Spleen (tissue), 11 donors: ENCODE measurements around the gene CINP. TPM values are rescaled to one million over a fixed set of nuclear protein-coding genes. Genes with fewer than 3 reads are reported as not detected.
A peak's percentile ranks its signal among the peaks of the same experiment; 100 is the strongest.

Source experiments
- DNase-seq: peaks from one replicate; pipeline ENCODE4 v3.0.0-alpha.2; 2020
- H3K27ac ChIP-seq, 8 donors: fragments of 200-600 bp; sonication (generic) in 7 of 8; 1 replicate in 4 of 8; 2 replicates in 4 of 8; pipeline versions ENCODE4 v1.5.0 to v1.8.0; 2016 to 2021; ENCODE audit warnings: inconsistent platforms in 4 of 8, mild to moderate bottlenecking in 4 of 8, moderate library complexity in 1 of 8
- H3K27me3 ChIP-seq, 7 donors: fragments of 200-600 bp; sonication (generic) in 6 of 7; replicated peaks in 1 of 7; 1 replicate in 4 of 7; 2 replicates in 3 of 7; pipeline versions ENCODE4 v1.5.0 to v1.8.0; 2016 to 2021; ENCODE audit warnings: inconsistent platforms in 3 of 7, mild to moderate bottlenecking in 1 of 7
- H3K36me3 ChIP-seq, 6 donors: fragments of 200-600 bp; sonication (generic) in 5 of 6; 1 replicate in 4 of 6; 2 replicates in 2 of 6; pipeline versions ENCODE4 v1.5.0 to v1.8.0; 2016 to 2021; ENCODE audit warnings: inconsistent platforms in 2 of 6
- H3K4me1 ChIP-seq, 6 donors: fragments of 200-600 bp; sonication (generic) in 5 of 6; 1 replicate in 3 of 6; 2 replicates in 3 of 6; pipeline versions ENCODE4 v1.5.0 to v1.8.0; 2016 to 2021; ENCODE audit warnings: inconsistent platforms in 3 of 6
- H3K4me3 ChIP-seq, 8 donors: fragments of 200-600 bp; sonication (generic) in 7 of 8; 1 replicate in 4 of 8; 2 replicates in 4 of 8; pipeline versions ENCODE4 v1.5.0 to v1.8.0; 2016 to 2021; ENCODE audit warnings: inconsistent platforms in 4 of 8, mild to moderate bottlenecking in 4 of 8, moderate library complexity in 2 of 8
- H3K9me3 ChIP-seq, 8 donors: fragments of 200-600 bp; sonication (generic) in 7 of 8; 1 replicate in 4 of 8; 2 replicates in 4 of 8; pipeline versions ENCODE4 v1.5.0 to v1.8.0; 2016 to 2021; ENCODE audit warnings: inconsistent platforms in 4 of 8
- POLR2A ChIP-seq, 3 donors: fragments of 450-650 bp; IDR thresholded peaks; one replicate each; pipeline ENCODE4 v1.5.1; 2017; ENCODE audit warnings: antibody characterized with exemption in 3 of 3, mild to moderate bottlenecking in 1 of 3
- POLR2AphosphoS5 ChIP-seq, 3 donors: sonication (generic); formaldehyde crosslinking; IDR thresholded peaks; one replicate each; pipeline ENCODE4 v1.5.1; 2017; ENCODE audit warnings: antibody characterized with exemption in 3 of 3
- WGBS, 5 donors: extraction: QIAGEN DNeasy Blood & Tissue Kit in 3 of 5; methylation state at CpG; one replicate each; pipeline versions ENCODE4 v1.1.5 to v1.1.7; 2013 to 2018; 5-methylcytosine and 5-hydroxymethylcytosine counted together
- intact Hi-C: fragments of 100-400 bp; cut with DNase I; formaldehyde crosslinking; loops from one replicate; pipeline ENCODE4 v1.15.0; 2023; ENCODE audit warnings: low total_unique reads
- polyA plus RNA-seq, 3 donors: library from polyadenylated mRNA; stranded (reverse); fragments of 200-250 nt; gene quantifications; one replicate each; pipeline ENCODE4 v1.2.1, GENCODE V29; 2013
- total RNA-seq, 7 donors: library from RNA; depleted of rRNA in 3 of 7; stranded (reverse); fragments of >200 nt in 3 of 7; fragmentation: NEBNext Ultra II Directional in 4 of 7; extraction: Animal tissue kit (Norgen Biotek cat#: 25700) in 4 of 7; gene quantifications; one replicate each; pipeline versions ENCODE4 v1.1.0 to v1.2.1, GENCODE V29; 2016 to 2021
- TF ChIP-seq, protein P1 (sequence below), 11 experiments: fragments of 200-600 bp in 7 of 11; fragments of 450-650 bp in 4 of 11; sonication (generic) in 4 of 11; IDR thresholded peaks in 8 of 11; conservative IDR thresholded peaks in 3 of 11; 1 replicate in 7 of 11; 2 replicates in 4 of 11; pipeline versions ENCODE4 v1.4.0 to v1.8.0; 2016 to 2021; ENCODE audit warnings: antibody characterized with exemption in 11 of 11, inconsistent platforms in 4 of 11, mild to moderate bottlenecking in 1 of 11
- donor health status: healthy with polysubstance abuse.
- donor health status: DM: no; HTN: no; CAD: no; lungs with moderate emphysema.
- donor health status: DM: no; HTN: no; CAD: no.
- donor health status: Bipolar disorder and iron deficiency.
- donor health status: healthy.
- donor health status: DM: no; HTN: no; CAD: no.
- donor health status: DM: yes; HTN: yes; CAD: no.

CINP gene
- total and polyA plus RNA-seq, 10 donors = 22.8 to 39.5 (median 29.1) TPM

- no peak for DNase-seq
- TF ChIP-seq POLR2AphosphoS5 (IDR thresholded peaks at IDR 0.05) (no peak), POLR2A (IDR thresholded peaks at IDR 0.05) (no peak)
- TF ChIP-seq, protein P1, sequence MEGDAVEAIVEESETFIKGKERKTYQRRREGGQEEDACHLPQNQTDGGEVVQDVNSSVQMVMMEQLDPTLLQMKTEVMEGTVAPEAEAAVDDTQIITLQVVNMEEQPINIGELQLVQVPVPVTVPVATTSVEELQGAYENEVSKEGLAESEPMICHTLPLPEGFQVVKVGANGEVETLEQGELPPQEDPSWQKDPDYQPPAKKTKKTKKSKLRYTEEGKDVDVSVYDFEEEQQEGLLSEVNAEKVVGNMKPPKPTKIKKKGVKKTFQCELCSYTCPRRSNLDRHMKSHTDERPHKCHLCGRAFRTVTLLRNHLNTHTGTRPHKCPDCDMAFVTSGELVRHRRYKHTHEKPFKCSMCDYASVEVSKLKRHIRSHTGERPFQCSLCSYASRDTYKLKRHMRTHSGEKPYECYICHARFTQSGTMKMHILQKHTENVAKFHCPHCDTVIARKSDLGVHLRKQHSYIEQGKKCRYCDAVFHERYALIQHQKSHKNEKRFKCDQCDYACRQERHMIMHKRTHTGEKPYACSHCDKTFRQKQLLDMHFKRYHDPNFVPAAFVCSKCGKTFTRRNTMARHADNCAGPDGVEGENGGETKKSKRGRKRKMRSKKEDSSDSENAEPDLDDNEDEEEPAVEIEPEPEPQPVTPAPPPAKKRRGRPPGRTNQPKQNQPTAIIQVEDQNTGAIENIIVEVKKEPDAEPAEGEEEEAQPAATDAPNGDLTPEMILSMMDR (IDR thresholded peaks at IDR 0.05 in 8 of 11, conservative IDR thresholded peaks at IDR 0.05 in 3 of 11) = no peak
- Histone ChIP-seq H3K4me1 (peaks cover 19 to 32% (median 28%) of the 10 kb centered on the region in 6 donors), H3K36me3 (peaks cover 0 to 60% (median 44%) of the 10 kb centered on the region in 6 donors), H3K9me3 (no peaks in the 10 kb centered on the region), H3K4me3 (no peak overlapping the region), H3K27ac (no peak overlapping the region), H3K27me3 (no peaks in the 10 kb centered on the region)
- intact Hi-C loops = no loop called here
- WGBS, 5 donors = 92 to 100% (median 96%) methylated on average over 2 of the region's 2 CpGs
These were observed 3.3 kb downstream of the CINP start for GRCh38 chr14:102359341-102359740.

DNA sequence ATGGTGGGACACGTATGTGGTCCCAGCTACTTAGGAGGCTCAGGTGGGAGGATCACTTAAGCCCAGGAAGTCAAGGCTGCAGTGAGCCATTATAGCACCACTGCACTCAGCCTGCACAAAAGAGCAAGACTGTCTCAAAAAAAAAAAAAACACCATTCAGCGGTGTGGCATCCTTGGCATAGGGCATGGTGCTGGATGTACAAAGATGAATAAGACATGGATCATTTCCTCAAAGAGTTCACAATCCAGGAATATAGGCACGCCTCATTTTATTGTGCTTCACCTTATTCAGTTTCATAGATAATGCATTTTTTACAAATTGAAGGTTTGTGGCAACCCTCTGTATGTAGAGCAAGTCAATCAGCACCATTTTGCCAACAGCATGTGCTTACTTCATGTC is 6.4 kb downstream of the CINP start:
- intact Hi-C loops = no loop called here
- Histone ChIP-seq H3K36me3 (peaks cover 0 to 89% (median 64%) of the 10 kb centered on the region in 6 donors), H3K4me1 (peaks cover under 1 to 28% (median 16%) of the 10 kb centered on the region in 6 donors), H3K27ac (no peak overlapping the region), H3K4me3 (no peak overlapping the region), H3K27me3 (no peaks in the 10 kb centered on the region), H3K9me3 (no peaks in the 10 kb centered on the region)
- WGBS, 5 donors = 88 to 98% (median 95%) methylated on average over 3 of the region's 3 CpGs
- no peak for DNase-seq
- TF ChIP-seq, protein P1 (IDR thresholded peaks at IDR 0.05 in 8 of 11, conservative IDR thresholded peaks at IDR 0.05 in 3 of 11) = no peak
- TF ChIP-seq POLR2AphosphoS5 (IDR thresholded peaks at IDR 0.05) (no peak), POLR2A (IDR thresholded peaks at IDR 0.05) (no peak)

DNA sequence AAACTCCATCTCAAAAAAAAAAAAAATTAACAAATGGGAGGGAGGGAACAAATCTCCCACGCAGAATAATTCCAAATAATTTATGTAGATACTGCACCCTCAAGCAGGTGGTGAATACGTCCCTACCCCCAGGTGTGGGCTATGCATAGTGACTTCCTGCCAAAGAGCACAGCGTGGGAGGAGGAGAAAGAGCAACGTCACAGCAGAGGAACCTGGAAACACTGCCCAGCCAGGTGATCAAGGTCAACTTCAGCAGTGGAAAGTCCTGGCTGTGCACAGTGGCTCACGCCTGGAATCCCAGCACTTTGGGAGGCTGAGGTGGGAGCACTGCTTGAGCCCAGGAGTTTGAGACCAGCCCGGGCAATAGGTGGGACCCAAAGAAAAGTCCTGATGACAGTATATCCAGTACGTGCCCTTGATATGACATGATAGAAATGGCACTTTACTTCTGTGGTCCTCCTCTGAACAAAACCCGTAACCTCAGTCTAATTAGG is 9.5 kb downstream of the CINP start:
- WGBS, 5 donors = 76 to 82% (median 77%) methylated on average over 8 of the region's 8 CpGs
- DNase-seq = no peak
- intact Hi-C loops = no loop called here
- H3K4me1 ChIP-seq = peaks cover 0 to 29% (median 10%) of the 10 kb centered on the region in 6 donors
- TF ChIP-seq POLR2A (IDR thresholded peaks at IDR 0.05) (no peak), POLR2AphosphoS5 (IDR thresholded peaks at IDR 0.05) (no peak)
- TF ChIP-seq, protein P1 (IDR thresholded peaks at IDR 0.05 in 8 of 11, conservative IDR thresholded peaks at IDR 0.05 in 3 of 11) = no peak
- H3K9me3 ChIP-seq = no peaks in the 10 kb centered on the region
- H3K27me3 ChIP-seq = no peaks in the 10 kb centered on the region
- peak overlapping the region in 1 of 8 donors; percentile 47 for H3K4me3 ChIP-seq
- peak overlapping the region in 7 of 8 donors; percentile 71 to 92 (median 85) for H3K27ac ChIP-seq
- H3K36me3 ChIP-seq = peaks cover 0 to 100% (median 72%) of the 10 kb centered on the region in 6 donors

DNA sequence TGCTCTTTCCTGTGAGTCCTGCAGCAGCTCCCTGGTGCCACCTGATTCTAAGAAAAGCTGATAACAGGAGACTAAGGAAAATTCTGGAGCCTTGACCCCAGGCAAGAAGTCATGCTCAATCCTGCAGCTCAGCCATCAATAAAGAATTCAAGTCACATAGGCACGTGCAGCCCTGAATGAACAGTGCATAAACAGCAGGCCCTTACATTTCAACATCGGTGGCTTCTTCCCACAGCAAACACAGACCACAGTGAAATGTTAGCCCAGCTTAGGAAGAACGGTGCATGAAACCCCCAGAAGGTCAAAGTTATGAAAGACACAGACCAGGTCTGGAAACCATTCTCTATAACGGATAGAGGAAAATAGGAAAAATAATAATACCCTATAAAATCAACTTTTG is 10.5 kb downstream of the CINP start:
- peaks cover 0 to 100% (median 74%) of the 10 kb centered on the region in 6 donors for H3K36me3 ChIP-seq
- 56 to 89% (median 79%) methylated on average over 4 of the region's 4 CpGs for WGBS, 5 donors
- DNase-seq = no peak

More for the DNA sequence above, 10.5 kb downstream of the CINP start:
- Histone ChIP-seq H3K27me3 (no peaks in the 10 kb centered on the region), H3K27ac (peak overlapping the region in 7 of 8 donors; percentile 71 to 92 (median 85)), H3K9me3 (no peaks in the 10 kb centered on the region), H3K4me3 (peak overlapping the region in 1 of 8 donors; percentile 47), H3K4me1 (peaks cover 0 to 29% (median 10%) of the 10 kb centered on the region in 6 donors)
- TF ChIP-seq POLR2AphosphoS5 (IDR thresholded peaks at IDR 0.05) (no peak), POLR2A (IDR thresholded peaks at IDR 0.05) (no peak)
- TF ChIP-seq, protein P1 (IDR thresholded peaks at IDR 0.05 in 8 of 11, conservative IDR thresholded peaks at IDR 0.05 in 3 of 11) = no peak
- intact Hi-C loops = no loop called here
